ENCODE data around the gene ASMTL. TPM values are rescaled to one million over a fixed set of nuclear protein-coding genes. Genes with fewer than 3 reads are reported as not detected.
"Not testable (repeated sequence)": the region's sequence is repeated elsewhere in the genome, so short reads cannot be mapped to it uniquely, and the experiment has no call there.

Gene ASMTL
- total RNA-seq, 4 donors from 2014 or later = 29.7 to 35.1 (median 32.5) TPM

DNA sequence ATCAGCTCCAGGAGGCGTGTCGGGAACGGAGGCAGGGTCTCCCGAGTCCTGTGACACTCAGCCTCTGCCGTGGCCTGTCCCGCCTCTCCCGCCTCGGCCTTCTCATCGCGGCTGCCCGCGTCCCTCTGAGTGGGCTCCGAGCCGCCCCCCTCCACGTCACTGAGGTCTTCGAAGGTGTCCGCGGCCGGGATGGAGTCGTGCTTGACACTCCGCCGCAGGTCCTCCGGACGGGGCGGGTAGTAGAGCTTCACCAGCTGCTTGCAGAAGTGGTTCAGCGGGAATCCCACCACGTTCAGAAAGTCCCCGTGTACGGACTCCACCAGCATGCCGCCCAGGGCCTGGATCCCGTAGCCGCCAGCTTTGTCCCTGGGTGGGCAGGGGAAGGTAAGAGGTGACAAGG lies 25.0 kb downstream of the ASMTL start:
- TF ChIP-seq POLR2A (IDR thresholded peaks at IDR 0.05) (no peak), EP300 (IDR thresholded peaks at IDR 0.05) (no peak), POLR2AphosphoS5 (IDR thresholded peaks at IDR 0.05) (no peak)
- TF ChIP-seq, protein P1, sequence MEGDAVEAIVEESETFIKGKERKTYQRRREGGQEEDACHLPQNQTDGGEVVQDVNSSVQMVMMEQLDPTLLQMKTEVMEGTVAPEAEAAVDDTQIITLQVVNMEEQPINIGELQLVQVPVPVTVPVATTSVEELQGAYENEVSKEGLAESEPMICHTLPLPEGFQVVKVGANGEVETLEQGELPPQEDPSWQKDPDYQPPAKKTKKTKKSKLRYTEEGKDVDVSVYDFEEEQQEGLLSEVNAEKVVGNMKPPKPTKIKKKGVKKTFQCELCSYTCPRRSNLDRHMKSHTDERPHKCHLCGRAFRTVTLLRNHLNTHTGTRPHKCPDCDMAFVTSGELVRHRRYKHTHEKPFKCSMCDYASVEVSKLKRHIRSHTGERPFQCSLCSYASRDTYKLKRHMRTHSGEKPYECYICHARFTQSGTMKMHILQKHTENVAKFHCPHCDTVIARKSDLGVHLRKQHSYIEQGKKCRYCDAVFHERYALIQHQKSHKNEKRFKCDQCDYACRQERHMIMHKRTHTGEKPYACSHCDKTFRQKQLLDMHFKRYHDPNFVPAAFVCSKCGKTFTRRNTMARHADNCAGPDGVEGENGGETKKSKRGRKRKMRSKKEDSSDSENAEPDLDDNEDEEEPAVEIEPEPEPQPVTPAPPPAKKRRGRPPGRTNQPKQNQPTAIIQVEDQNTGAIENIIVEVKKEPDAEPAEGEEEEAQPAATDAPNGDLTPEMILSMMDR (IDR thresholded peaks at IDR 0.05) = no peak
- no peak overlapping the region for H3K4me3 ChIP-seq
- H3K36me3 ChIP-seq = peaks cover 0 to 69% of the 10 kb centered on the region in 2 donors
- no peak overlapping the region for H3K27ac ChIP-seq
- H3K4me1 ChIP-seq = no peaks in the 10 kb centered on the region
- no peak for ATAC-seq
- WGBS, 2 donors (ENCODE audit: low coverage in 1 of 2) = 80% methylated on average over 2 of the region's 32 CpGs; no CpG with 5 or more reads in 1 of the 2 donors
- no peaks in the 10 kb centered on the region for H3K27me3 ChIP-seq
- peaks cover 0 to 7% (median 0%) of the 10 kb centered on the region in 3 donors for H3K9me3 ChIP-seq

DNA sequence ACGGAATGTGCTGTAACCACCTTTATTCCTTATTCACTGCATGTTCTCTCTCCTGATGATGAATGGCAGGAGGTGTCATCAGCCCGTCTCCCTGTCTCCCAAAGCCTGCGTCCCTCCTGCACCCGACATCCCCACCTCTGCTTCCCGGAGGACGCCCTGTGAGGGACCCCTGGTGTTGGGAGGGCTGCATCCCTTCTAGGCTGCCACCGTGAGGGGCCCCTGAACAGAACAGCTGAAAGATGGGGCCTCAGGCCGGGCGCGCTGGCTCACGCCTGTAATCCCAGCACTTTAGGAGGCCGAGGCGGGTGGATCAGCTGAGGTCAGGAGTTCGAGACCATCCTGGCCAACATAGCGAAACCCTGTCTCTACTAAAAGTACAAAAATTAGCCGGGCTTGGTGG lies 26.4 kb downstream of the ASMTL start:
- not testable (repeated sequence) for ATAC-seq, H3K4me3 ChIP-seq, H3K27ac ChIP-seq, H3K27me3 ChIP-seq, H3K4me1 ChIP-seq
- Histone ChIP-seq H3K36me3 (peaks cover 0 to 71% of the 10 kb centered on the region in 2 donors), H3K9me3 (peaks cover 0 to 20% (median 0%) of the 10 kb centered on the region in 3 donors)
- 67 to 100% methylated on average over 3 to 4 of the region's 16 CpGs for WGBS, 2 donors (ENCODE audit: low coverage in 1 of 2)

DNA sequence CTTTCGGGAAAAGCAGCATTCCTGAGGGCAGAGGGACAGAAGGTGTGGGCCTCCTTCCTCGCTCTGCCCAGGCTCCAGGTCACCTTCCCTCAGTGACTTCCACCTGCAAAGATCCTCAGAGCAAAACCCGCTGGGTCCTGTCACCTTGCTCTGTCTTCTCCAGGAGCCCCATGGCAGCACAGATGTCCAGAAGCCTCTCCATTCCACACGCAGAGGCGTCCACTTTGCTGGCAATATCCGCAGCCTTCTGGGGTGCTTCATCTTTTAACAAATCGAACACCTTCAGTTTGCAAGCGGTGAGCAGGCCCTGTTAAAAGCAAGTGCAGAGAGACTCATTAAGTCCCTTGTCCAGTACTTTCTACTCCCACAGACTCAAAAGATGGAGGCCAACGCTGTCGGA lies 27.3 kb downstream of the ASMTL start:
- Histone ChIP-seq H3K9me3 (peaks cover 0 to 20% (median 0%) of the 10 kb centered on the region in 3 donors), H3K36me3 (peaks cover 0 to 79% of the 10 kb centered on the region in 2 donors), H3K4me3 (no peak overlapping the region), H3K27ac (no peak overlapping the region), H3K4me1 (no peaks in the 10 kb centered on the region), H3K27me3 (no peaks in the 10 kb centered on the region)
- TF ChIP-seq EP300 (IDR thresholded peaks at IDR 0.05) = no peak
- no peak for TF ChIP-seq POLR2A (IDR thresholded peaks at IDR 0.05)
- no peak for TF ChIP-seq POLR2AphosphoS5 (IDR thresholded peaks at IDR 0.05)
- TF ChIP-seq, protein P1 (IDR thresholded peaks at IDR 0.05) = no peak
- ATAC-seq = no peak
- WGBS, 2 donors (ENCODE audit: low coverage in 1 of 2) = 93 to 100% methylated on average over 4 to 6 of the region's 10 CpGs

DNA sequence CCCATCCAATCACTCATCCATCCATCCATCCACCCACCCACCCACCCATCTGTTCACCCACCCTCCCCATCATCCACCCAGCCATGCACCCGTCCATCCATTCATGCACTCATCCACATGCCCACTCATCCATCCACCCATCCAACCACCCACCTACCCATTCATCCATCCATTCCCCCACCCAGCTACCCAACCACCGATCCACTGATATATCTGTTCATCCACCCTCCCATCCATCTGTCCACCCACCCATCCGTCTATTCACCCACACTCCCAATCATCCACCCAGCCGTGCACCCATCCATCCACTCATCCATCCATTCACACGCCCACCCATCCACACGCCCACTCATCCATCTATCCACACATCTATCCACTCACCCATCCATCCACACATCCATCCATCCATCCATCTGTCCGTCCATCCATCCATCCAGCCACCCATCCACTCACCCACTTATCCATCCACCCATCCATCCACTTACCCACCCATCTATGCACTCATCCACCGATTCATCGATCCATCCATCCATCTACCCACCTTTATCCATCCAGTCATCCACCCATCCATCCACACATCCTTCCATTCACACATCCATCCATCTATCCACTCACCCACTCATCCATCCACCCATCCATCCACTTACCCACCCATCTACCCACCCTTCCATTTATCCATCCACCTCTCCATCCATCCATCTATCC lies 28.4 kb downstream of the ASMTL start:
- H3K4me3 ChIP-seq = no peak overlapping the region
- H3K36me3 ChIP-seq = peaks cover 0 to 78% of the 10 kb centered on the region in 2 donors
- 73 to 85% methylated on average over 9 of the region's 9 CpGs for WGBS, 2 donors (ENCODE audit: low coverage in 1 of 2)

DNA sequence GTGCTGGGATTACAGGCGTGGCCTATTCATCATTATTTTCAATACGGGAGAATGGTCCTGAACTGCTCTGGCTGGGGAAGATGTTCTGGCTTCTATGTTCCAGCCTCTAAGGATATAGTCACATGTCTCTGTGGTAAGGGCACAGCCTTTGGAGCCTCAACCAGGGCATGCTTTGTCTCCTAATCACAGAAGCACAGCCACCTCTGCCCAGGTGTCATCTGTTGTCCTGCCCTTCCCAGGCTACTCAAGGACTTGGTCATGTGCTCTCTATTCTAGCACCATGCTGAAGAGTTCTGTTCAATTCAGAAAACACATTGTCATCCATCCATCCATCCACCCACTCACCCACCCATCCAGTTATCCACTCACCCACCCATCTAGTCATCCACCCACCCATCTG lies 29.5 kb downstream of the ASMTL start:
- Histone ChIP-seq H3K36me3 (peaks cover 0 to 89% of the 10 kb centered on the region in 2 donors), H3K4me1 (no peaks in the 10 kb centered on the region), H3K9me3 (peaks cover 0 to 27% (median 0%) of the 10 kb centered on the region in 3 donors), H3K27ac (no peak overlapping the region), H3K27me3 (no peaks in the 10 kb centered on the region), H3K4me3 (no peak overlapping the region)
- TF ChIP-seq EP300 (IDR thresholded peaks at IDR 0.05) = no peak
- TF ChIP-seq, protein P1 (IDR thresholded peaks at IDR 0.05) = no peak
- no peak for TF ChIP-seq POLR2AphosphoS5 (IDR thresholded peaks at IDR 0.05)
- WGBS, 2 donors (ENCODE audit: low coverage in 1 of 2) = 0% methylated on average over 1 of the region's 2 CpGs; no CpG with 5 or more reads in 1 of the 2 donors
- ATAC-seq = no peak

More for the DNA sequence above, 28.4 kb downstream of the ASMTL start:
- TF ChIP-seq, protein P1 (IDR thresholded peaks at IDR 0.05) = no peak
- no peak for TF ChIP-seq POLR2A (IDR thresholded peaks at IDR 0.05)
- H3K27ac ChIP-seq = no peak overlapping the region
- H3K4me1 ChIP-seq = no peaks in the 10 kb centered on the region
- H3K27me3 ChIP-seq = no peaks in the 10 kb centered on the region
- no peak for ATAC-seq
- H3K9me3 ChIP-seq = peaks cover 0 to 20% (median 0%) of the 10 kb centered on the region in 3 donors

Data from gastroesophageal sphincter (tissue), 4 donors.